AG04450 (cell line): ENCODE measurements around the gene AGTPBP1. TPM values are rescaled to one million over a fixed set of nuclear protein-coding genes. Genes with fewer than 3 reads are reported as not detected.

Source experiments
- CTCF ChIA-PET: fragments of 300-600, 350-600 bp; formaldehyde crosslinking; extraction: SDS; loops from one replicate; lab custom pipeline; 2022; ENCODE audit warnings: antibody characterized with exemption, inconsistent platforms; lab: Charles Lee
- POLR2A ChIA-PET: fragments of 350-600 bp; formaldehyde crosslinking; extraction: SDS; loops from one replicate; lab custom pipeline; 2021; ENCODE audit warnings: antibody characterized with exemption, inconsistent platforms; lab: Yijun Ruan, JAX
- DNase-seq: peaks from one replicate; pipeline ENCODE4 v3.0.0-alpha.2; 2011; ENCODE audit warnings: low read depth, low spot score
- H3K27ac ChIP-seq: one replicate; pipeline ENCODE4 v1.5.1; 2012; ENCODE audit warnings: low read depth, low read length, control low read depth
- H3K27me3 ChIP-seq: one replicate; pipeline ENCODE4 v1.6.0; 2012; ENCODE audit warnings: low read length; ENCODE audit not compliant: control insufficient read depth, insufficient read depth
- H3K4me3 ChIP-seq: 2 replicates; pipeline ENCODE4 v1.5.1; 2011; ENCODE audit warnings: mild to moderate bottlenecking, low read depth, low read length, control low read depth
- H3K9me3 ChIP-seq: 2 replicates; pipeline ENCODE4 v1.5.1; 2012; ENCODE audit warnings: low read length; ENCODE audit not compliant: control insufficient read depth, insufficient read depth
- polyA plus RNA-seq: library from polyadenylated mRNA; depleted of rRNA; stranded (reverse); fragments of >200 nt; gene quantifications from 2 replicates; pipeline ENCODE4 v1.2.3, GENCODE V29; 2011
- TF ChIP-seq, protein P1 (sequence below): IDR thresholded peaks from 2 replicates; pipeline ENCODE4 v1.5.1; 2011; ENCODE audit warnings: low read depth, low read length, control low read depth, inconsistent platforms

AGTPBP1 gene
- polyA plus RNA-seq, 1 experiment: 4.4 TPM

DNA sequence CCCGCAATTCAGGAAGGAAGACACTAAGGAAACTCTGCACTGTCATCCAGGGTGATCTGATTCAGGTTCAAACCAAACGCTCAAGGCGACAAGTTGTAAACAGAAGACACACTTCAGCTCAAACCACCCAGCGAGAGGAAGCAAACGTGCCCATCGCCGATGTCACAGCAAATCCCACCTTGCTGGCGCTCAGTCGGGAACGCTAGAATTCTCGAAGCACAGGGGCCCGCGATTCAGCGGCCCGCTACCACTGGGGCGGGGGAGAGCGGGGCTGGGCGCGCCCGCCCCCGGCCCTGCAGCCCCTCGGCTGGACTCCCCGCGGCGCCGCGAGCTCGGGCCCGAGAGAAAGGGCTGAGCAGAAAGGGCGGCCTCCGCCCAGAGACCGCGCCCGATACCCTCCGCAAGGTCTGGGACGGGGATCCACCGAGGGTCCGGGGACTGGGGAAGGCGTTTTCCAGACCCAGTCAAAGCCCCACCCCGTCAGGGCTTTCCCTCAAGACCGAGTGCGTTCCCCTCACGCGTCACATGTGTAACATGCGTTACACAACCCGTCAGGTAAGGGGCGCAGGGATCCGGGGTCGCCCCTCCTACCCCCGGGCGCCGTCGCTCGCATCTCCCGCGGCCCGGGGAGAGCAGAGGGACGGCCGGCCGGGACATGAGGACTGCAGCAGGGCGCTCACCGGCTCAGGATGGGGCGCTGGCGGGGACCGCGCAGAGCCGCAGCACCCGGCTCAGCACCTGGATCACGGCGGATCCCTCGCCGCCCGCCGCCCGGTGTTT, 469 bp downstream of the AGTPBP1 start:
- DNase-seq: no peak
- ChIA-PET CTCF (interaction anchor here (5.0 kb wide), 1 partner anchor 43 kb away, joined by 24 read pairs; no protein-coding TSS in a partner anchor), POLR2A (no interaction called here)
- Histone ChIP-seq H3K9me3 (no peaks in the 10 kb centered on the region), H3K27ac (no peak overlapping the region), H3K4me3 (peak overlapping the region; percentile 79), H3K27me3 (peaks cover 25% of the 10 kb centered on the region)
- TF ChIP-seq, protein P1, sequence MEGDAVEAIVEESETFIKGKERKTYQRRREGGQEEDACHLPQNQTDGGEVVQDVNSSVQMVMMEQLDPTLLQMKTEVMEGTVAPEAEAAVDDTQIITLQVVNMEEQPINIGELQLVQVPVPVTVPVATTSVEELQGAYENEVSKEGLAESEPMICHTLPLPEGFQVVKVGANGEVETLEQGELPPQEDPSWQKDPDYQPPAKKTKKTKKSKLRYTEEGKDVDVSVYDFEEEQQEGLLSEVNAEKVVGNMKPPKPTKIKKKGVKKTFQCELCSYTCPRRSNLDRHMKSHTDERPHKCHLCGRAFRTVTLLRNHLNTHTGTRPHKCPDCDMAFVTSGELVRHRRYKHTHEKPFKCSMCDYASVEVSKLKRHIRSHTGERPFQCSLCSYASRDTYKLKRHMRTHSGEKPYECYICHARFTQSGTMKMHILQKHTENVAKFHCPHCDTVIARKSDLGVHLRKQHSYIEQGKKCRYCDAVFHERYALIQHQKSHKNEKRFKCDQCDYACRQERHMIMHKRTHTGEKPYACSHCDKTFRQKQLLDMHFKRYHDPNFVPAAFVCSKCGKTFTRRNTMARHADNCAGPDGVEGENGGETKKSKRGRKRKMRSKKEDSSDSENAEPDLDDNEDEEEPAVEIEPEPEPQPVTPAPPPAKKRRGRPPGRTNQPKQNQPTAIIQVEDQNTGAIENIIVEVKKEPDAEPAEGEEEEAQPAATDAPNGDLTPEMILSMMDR: no peak

DNA sequence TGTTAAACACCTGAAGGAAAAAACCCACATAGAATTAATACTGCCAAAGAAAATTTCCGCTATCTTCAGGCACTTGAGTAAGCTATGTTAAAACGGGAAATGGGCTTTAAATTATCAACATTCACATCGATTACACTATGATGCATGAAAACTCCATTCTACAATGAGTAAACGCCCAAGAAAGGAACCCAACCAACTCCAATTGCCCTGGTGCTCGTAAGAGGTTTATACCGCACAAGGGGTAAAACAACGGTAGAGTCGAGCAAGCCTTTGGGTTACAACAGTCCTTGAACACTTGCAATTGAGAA, 1.0 kb downstream of the AGTPBP1 start:
- TF ChIP-seq, protein P1: no peak
- no peaks in the 10 kb centered on the region for H3K9me3 ChIP-seq
- peak overlapping the region; percentile 79 for H3K4me3 ChIP-seq
- no peak overlapping the region for H3K27ac ChIP-seq
- POLR2A ChIA-PET: no interaction called here
- H3K27me3 ChIP-seq: peaks cover 21% of the 10 kb centered on the region
- CTCF ChIA-PET: interaction anchor here (5.0 kb wide), 1 partner anchor 42 kb away, joined by 24 read pairs; no protein-coding TSS in a partner anchor
- DNase-seq: no peak

DNA sequence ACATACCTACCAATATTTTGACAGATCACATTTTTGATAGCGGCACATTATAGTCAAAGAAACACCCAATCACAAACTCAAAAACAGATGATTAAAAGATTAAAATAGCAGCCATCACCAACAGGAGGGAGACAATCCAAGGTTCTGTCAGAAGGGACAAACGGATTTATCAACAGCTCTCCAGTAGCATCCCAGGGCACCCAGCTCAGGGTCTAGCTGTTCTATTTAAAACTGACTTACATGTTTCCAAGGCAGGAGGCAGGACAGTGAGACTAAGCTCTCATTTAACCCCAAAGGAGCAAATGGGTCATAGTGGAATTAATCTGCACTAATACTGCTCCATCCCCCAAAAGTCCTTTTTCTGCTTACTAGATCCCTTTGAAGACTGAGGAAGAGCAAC, 3.2 kb downstream of the AGTPBP1 start:
- CTCF ChIA-PET: interaction anchor here (1.6 to 5.0 kb wide), 2 partner anchors 40 to 1341 kb away, joined by 3 to 24 read pairs; no protein-coding TSS in a partner anchor
- TF ChIP-seq, protein P1: no peak
- Histone ChIP-seq H3K27ac (no peak overlapping the region), H3K27me3 (peaks cover 5% of the 10 kb centered on the region), H3K9me3 (no peaks in the 10 kb centered on the region), H3K4me3 (no peak overlapping the region)
- POLR2A ChIA-PET: no interaction called here
- DNase-seq: no peak

DNA sequence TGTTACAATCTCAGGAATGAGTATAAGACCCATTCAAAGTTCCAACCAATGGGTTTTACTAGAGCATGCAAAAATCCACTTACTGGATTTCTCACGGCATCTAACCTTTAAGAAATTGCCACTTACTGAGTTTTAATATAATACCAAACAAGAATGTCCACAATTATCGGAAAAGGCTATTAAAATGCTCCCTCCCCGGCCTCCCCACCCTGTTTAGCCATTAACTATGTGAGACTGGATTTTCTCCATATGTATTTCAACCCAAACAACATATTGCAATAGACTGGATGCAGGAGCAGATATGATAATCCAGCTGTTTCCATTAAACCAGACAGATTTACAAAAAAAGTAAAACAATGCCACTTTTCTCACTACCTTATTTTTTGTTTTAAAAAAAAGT, 4.1 kb downstream of the AGTPBP1 start:
- Histone ChIP-seq H3K9me3 (no peaks in the 10 kb centered on the region), H3K27me3 (peaks cover 5% of the 10 kb centered on the region), H3K27ac (no peak overlapping the region), H3K4me3 (no peak overlapping the region)
- TF ChIP-seq, protein P1: no peak
- POLR2A ChIA-PET: no interaction called here
- DNase-seq: no peak
- CTCF ChIA-PET: interaction anchor here (0.7 to 5.0 kb wide), 2 partner anchors 25 to 39 kb away, joined by 3 to 24 read pairs; no protein-coding TSS in a partner anchor

DNA sequence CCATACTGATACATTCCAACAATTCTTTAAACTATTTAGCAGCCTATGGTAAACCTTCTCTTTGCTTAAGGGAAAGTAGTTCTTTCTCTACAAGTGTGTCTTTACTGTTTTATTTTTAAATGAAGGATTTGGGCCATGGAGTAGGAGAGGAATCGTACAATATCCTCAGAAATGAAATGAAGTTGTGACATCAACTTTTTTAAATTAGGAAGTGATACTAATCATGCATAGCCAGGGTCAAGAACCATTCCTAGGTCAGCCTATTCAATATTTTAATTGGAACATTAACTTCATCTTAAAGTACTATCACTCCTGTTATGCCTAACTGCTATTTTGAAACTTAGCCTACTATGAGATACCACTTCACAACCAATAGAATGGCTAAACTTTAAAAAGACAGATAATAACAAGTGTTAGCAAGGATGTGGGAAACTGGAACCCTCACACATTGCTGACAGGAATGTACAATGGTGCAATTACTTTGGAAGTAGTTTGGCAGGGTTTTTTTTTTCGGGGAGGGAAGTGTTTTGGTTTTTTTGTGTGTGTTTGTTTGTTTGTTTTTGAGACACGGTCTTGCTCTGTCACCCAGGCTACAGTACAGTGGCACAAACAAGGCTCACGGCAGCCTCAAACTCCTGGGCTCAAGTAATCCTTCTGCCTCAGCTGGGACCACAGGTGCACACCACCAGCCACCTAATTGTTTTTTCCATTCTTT, 10.7 kb downstream of the AGTPBP1 start:
- no peak for DNase-seq
- Histone ChIP-seq H3K27me3 (no peaks in the 10 kb centered on the region), H3K9me3 (no peaks in the 10 kb centered on the region), H3K4me3 (no peak overlapping the region), H3K27ac (no peak overlapping the region)
- TF ChIP-seq, protein P1: no peak
- ChIA-PET CTCF (no interaction called here), POLR2A (no interaction called here)
